Inflammatory macrophage treated with lipopolysaccharide for 1 hour (primary cell): Measurements from ENCODE around the gene HDAC8.
"Not testable (repeated sequence)": the region's sequence is repeated elsewhere in the genome, so short reads cannot be mapped to it uniquely, and the experiment has no call there.

Experiments
- DNase-seq, 2 donors: peaks; one replicate each; pipeline ENCODE4 v3.0.0-alpha.2; 2020 to 2022

HDAC8 gene

DNA sequence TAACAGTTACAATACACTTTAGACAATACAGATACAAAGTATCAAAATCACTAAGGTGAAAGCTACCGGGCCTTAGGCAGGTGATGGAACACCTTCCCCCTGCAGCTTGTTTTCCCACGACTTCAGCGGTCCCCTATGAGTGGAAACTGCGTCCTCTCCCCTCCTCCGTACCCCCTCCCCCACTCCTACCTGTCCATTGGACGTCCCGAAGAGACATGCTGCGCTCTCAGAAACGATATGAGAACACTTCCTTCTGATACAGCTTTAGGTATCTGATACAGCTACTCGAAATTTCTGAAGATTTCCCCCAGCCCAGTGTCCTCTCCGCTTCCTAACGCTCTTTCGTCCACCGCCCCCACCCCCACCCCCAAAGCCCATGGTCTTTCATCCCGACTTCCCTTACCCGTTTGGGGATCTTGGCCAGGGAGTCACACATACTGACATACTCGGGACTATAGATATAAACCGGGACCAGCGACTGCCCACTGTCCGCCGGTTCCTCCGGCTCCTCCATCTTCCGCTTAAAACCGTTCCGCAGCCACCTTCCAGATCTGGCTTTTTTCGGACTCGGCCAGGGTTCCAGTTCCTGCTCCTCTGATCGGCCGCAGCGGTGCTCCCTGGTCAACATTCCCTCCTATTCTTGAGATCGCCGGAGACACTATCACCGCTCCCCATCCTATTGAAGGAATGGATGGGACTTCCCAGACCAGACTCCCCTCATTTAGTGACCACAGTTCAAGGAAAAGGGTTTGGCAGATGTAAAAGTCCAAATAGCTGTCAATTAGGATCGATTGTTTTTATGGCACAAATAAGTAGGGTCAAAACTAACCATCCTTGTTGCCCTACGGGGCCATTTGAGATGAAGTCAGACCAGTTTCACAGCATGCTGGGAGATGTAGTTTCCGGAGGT, at the start of gene HDAC8:
Gene HDAC8 (minus strand): TSS at position 596 of the 910 bp plus-strand sequence. CDS start 82 bp downstream, at position 514.
- DNase-seq, result peak; percentile 58 to 60

GRCh38 chrX:72621625-72622485, 49.2 kb upstream of the HDAC8 start:
- no peak for DNase-seq

DNA sequence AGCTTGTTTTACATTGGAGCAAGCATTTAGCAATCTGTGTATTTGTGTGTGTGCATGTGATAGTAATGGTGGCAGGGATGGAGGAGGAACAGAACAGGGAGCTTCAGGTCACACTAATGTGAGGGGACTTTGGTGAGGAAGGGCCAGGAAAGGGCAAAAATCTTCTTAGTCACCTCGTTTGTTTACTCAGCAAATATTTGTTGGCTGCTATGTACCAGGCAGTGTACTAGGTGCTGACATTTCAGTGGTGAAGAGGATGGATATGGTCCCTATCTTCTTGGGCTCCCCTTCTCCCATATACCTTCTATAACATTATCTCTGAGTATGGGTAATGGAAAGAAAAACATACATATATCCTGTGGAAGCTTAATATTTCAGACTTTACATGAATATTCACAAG, 48.5 kb upstream of the HDAC8 start:
- DNase-seq, result no peak

GRCh38 chrX:72620550-72621145, 48.0 kb upstream of the HDAC8 start:
- DNase-seq, result peak; percentile 3 to 29

GRCh38 chrX:72609313-72609712, 36.7 kb upstream of the HDAC8 start:
- no peak for DNase-seq

DNA sequence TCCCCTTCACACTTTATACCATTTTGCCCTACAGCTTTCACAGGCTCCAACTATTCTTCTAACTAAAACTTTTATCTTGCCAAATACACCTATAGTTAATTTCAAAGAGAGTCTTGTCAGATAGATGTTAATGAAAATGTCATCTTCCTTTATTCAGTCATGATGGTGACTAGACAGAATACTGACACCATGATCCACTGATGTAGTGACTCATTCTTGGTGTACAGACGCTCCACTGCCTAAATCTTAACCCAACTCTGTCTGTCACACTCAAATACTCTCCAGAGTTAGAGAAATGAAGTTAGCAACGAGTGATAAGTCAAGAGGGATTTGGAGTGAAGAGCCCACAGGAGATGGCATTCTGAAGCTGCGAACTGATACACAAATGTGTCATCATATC, 32.1 kb upstream of the HDAC8 start:
- DNase-seq, result no peak

GRCh38 chrX:72604112-72604511, 31.5 kb upstream of the HDAC8 start:
- peak in 1 of 2 donors; percentile 22 for DNase-seq

DNA sequence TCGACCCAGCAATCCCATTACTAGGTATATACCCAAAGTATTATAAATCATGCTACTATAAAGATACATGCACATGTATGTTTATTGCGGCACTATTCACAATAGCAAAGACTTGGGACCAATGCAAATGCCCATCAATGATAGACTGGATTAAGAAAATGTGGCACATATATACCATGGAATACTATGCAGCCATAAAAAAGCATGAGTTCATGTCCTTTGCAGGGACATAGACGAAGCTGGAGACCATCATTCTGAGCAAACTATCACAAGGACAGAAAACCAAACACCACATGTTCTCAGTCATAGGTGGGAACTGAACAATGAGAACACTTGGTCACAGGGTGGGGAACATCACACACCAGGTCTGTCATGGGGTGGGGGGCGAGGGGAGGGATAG, 18.4 kb upstream of the HDAC8 start:
- not testable (repeated sequence) for DNase-seq

DNA sequence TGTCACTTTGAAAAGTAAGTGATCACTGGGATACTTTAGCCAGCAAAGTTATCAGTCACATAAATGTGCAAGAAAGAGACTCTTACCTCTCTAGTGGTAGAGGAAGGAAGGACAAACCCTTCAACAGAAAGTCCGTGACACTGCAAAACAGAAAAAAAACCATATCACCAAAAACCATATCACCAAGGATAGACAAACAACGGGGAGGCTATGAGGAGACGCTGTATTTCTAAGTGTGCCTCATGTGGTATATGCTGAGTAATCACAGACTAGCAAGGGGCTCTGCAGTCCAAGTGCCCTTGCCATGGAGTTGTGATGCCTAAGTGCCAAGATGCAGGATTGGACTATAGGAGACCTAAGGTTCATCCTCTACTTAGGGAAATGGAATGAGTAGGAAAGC, 11.5 kb upstream of the HDAC8 start:
- DNase-seq, result no peak

GRCh38 chrX:72576141-72576894, 3.7 kb upstream of the HDAC8 start:
- peak; percentile 53 to 55 for DNase-seq

- DNase-seq, result no peak
Measured at GRCh38 chrX:72573158-72573511, 492 bp upstream of the HDAC8 start.

- no peak for DNase-seq
Measured at GRCh38 chrX:72569786-72570185, 2.9 kb downstream of the HDAC8 start.

GRCh38 chrX:72568406-72569092, 4.1 kb downstream of the HDAC8 start:
- DNase-seq, result no peak

DNA sequence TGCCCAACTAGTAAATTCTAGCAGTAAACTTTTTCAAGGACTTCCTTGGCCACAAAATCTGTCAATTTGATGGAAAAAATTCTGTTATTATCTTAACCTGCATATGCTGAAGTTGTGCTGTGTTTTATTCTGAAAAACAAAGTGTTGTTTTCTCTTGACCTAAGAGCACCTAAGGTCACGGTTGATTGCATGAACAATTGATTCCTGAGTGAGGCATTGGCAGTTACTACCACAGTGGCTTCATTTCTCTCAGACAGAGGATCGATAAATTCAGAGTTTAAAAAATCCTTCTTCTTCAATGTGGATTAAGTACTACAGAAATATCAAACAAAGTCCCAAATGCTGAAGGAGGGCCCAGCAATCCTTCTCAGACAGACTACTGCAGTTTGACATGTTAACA, 6.2 kb downstream of the HDAC8 start:
- DNase-seq, result no peak

GRCh38 chrX:72559655-72560054, 13.0 kb downstream of the HDAC8 start:
- DNase-seq, result not testable (repeated sequence)

GRCh38 chrX:72554448-72555140, 18.0 kb downstream of the HDAC8 start:
- no peak for DNase-seq

DNA sequence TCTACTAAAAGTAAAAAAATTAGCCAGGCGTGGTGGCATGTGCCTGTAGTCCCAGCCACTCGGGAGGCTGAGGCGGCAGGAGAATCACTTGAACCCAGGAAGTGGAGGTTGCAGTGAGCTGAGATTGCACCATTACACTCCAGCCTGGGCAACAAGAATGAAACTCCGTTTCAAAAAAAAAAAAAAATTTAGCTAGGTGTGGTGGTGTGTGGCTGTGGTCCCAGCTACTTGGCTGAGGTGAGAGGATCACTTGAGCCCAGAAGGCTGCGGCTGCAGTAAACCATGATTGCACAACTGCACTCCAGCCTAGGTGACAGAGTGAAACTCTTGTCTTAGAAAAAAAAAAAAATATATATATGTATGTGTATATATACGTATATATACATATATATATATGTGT, 20.2 kb downstream of the HDAC8 start:
- DNase-seq, result not testable (repeated sequence)

DNA sequence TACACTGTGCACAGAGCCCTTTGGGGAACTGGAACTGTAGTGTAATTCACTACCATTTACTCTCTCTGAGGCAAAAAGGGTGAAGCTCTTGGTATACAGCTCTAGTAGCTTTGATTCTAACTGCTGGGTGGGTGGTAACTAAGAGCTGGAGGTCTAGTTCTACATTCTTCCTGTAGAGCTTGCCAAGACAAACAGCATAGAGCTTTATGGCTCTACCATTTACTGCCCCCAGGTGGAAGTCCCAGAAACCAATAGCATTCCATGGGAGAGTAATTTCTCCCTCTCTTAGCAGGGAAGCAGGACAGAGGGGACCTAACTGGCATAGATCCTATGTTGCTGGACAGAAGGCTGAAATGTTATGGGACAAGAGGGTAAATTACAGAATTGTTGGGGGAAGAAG, 26.7 kb downstream of the HDAC8 start:
- no peak for DNase-seq

- peak in 1 of 2 donors; percentile 1 for DNase-seq
Measured at GRCh38 chrX:72540318-72540717, 32.3 kb downstream of the HDAC8 start.

DNA sequence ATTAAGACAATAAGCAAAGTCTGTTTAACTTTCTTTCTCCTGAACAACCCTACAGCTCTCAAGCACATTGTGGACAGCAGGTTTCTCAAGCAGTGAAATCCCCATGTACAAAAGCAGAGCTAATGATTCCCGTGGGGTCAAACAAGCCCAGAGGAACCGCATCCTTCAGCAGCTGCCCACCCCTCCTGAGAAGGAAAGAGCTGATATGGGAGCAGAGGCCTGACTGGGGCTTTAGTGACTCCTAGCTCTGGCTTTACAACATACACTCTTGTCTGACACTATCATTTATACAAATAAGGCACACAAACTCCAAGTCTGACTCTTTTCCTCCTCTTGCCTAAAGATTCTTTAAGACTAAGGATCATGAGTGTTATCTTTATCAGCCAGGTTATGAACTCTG, 32.8 kb downstream of the HDAC8 start:
- no peak for DNase-seq

DNA sequence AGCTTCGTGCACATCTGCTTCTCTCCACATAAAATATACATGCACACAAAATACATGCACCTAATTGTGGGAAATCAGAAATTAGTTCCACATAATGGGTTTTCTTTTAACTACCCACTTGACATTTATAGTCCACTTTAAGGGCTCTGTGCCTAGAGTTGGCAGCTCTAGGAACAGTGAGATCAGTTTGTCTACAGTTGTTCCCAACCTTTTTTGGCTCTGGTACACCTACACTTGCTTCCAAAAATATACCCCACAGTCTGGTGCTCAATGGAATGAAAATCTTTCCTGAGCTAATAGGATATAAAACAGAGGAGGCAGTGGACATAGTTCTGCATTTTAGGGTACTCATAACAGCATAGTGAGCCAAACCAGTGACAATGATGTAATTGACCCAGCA, 36.1 kb downstream of the HDAC8 start:
- no peak for DNase-seq
